ENCODE results near the gene FAM221B.

DNA sequence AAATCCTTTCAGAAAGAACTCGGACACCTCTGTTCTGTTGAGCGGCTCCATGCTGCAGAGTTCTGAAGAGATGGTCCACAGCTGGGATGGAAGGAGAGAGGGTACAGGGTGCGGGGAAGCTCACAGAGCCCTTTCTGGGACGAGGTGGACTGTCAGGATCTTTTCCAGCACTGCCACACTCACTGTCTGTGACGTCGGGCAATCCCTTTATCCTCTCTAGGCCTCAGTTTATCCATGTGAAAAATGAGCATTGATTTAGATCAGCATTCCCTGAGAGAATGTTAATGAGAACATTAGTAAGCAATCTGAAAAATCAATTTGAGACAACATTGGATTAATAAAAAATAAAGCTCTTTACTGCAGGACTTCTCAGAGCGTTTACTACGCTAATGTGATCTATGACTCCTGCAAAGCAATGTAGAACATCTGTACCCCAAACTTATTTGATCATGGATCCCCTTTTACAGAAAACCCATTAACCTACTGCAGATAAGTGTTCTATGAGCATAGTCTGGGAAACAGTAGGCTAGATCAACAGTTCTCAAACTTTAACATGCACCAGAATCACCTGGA is 41.9 kb upstream of the FAM221B start, which contains the start of gene OR13J1:
- TF ChIP-seq, protein P1, sequence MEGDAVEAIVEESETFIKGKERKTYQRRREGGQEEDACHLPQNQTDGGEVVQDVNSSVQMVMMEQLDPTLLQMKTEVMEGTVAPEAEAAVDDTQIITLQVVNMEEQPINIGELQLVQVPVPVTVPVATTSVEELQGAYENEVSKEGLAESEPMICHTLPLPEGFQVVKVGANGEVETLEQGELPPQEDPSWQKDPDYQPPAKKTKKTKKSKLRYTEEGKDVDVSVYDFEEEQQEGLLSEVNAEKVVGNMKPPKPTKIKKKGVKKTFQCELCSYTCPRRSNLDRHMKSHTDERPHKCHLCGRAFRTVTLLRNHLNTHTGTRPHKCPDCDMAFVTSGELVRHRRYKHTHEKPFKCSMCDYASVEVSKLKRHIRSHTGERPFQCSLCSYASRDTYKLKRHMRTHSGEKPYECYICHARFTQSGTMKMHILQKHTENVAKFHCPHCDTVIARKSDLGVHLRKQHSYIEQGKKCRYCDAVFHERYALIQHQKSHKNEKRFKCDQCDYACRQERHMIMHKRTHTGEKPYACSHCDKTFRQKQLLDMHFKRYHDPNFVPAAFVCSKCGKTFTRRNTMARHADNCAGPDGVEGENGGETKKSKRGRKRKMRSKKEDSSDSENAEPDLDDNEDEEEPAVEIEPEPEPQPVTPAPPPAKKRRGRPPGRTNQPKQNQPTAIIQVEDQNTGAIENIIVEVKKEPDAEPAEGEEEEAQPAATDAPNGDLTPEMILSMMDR (IDR thresholded peaks at IDR 0.05; ENCODE audit: low read length) = no peak
- no peak for TF ChIP-seq EZH2 (optimal IDR thresholded peaks at IDR 0.05; ENCODE audit: low read depth, low read length)

All from MM.1S (cell line).